ENCODE measurements around the gene PCNX3.
"Not testable (repeated sequence)": the region's sequence is repeated elsewhere in the genome, so short reads cannot be mapped to it uniquely, and the experiment has no call there.

PCNX3 gene

GRCh38 chr11:65655570-65656332, 40.2 kb downstream of the PCNX3 start:
- DNase-seq (ENCODE audit: low read depth), result no peak

- DNase-seq (ENCODE audit: low read depth), result no peak
Measured at GRCh38 chr11:65657426-65657825, 41.9 kb downstream of the PCNX3 start.

GRCh38 chr11:65658174-65659021, 42.8 kb downstream of the PCNX3 start:
- no peak for DNase-seq (ENCODE audit: low read depth)

DNA sequence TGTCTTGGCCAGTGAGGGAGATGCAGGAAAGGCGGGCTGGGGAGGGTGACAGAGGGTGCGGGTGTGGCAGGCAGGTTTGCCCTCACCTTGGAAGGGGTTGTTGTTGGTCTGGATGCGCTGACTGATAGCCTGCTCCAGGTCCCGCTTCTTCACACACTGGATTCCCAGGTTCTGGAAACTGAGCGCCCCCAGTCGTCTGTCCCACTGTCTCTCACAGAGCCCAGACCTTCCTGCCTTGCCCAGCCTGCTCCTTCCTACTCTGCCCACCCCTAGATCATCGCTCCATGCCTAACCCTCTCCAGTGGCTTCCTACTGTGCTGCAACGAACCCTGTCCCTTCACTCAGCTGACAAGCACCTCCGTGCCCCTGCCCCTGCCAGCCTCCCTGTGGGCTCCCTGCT, 44.5 kb downstream of the PCNX3 start:
- no peak for DNase-seq (ENCODE audit: low read depth)

DNA sequence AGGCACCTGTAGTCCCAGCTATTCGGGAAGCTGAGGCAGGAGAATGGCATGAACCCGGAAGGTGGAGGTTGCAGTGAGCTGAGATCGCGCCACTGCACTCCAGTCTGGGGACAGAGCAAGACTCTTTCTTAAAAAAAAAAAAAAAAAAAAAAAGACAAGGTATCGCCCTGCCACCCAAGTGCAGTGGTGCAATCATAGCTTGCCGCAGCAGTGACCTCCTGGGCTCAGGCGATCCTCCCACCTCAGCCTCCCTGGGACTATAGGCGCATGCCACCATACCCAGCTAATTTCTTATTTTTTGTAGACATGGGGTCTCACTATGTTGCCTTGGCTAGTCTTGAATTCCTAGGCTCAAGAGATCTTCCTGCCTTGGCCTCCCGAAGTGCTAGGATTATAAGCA, 45.3 kb downstream of the PCNX3 start:
- not testable (repeated sequence) for DNase-seq (ENCODE audit: low read depth)

DNA sequence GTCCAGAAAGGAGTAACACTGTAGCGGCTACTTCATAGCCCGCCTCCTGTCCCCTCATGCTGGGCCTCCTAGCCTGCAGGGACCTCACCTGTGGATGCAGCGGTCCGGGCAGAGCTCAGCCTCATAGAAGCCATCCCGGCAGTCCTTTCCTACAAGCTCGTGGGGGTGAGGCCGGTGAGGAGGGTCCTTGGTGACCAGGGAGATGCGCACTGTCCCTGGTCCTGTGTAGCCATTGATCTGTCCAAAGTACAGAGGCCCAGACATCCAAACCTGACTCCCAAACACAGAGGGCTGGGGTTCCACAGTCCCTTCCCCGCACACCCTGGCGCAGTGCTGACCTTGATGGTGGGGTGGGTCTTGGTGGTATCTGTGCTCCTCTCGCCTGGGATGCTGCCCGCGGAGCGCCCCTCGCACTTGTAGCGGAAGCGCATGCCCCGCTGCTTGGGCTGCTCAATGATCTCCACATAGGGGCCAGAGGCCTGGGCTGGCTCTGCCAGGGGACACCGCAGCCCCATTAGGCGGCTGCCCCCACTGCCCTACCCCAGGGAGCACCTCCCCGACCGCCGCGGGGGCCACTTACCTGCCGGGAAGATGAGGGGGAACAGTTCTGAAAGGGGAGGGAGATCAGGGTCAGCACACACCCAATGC, 46.1 kb downstream of the PCNX3 start:
- DNase-seq (ENCODE audit: low read depth), result no peak

DNA sequence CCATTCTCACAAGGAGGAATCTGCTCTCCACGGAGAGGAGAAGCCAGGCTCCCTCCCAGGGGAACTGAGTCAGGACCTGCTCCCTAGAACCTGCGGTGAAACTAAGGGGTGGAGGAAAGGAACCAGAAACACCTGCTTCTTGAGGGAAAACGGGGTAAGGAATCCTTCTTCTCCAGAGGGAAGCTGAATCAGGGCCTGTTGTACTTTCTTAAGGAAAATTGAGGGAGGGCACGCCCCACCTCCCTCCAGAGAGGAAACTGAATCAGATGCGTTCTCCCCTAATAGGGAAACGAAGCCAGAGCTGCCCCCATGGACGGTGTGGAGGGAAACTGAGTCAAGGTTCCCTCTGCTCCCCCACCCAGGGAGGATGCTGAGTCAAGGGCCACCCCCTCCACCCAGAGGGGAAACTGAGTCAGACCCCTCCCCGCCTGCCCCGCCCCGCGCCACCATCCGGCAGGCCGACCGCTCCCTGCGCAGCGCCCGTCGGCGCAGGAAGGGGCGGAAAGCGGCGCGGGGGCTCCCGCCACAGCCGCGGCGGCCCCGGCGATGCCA, 46.7 kb downstream of the PCNX3 start:
- no peak for DNase-seq (ENCODE audit: low read depth)

- peak; percentile 96 for DNase-seq (ENCODE audit: low read depth)
Measured at GRCh38 chr11:65662799-65663638, 47.4 kb downstream of the PCNX3 start, which contains the start of gene RELA. TSS of gene RELA (minus strand) at chr11:65662916. CDS start at chr11:65662832, 84 bp downstream.

DNA sequence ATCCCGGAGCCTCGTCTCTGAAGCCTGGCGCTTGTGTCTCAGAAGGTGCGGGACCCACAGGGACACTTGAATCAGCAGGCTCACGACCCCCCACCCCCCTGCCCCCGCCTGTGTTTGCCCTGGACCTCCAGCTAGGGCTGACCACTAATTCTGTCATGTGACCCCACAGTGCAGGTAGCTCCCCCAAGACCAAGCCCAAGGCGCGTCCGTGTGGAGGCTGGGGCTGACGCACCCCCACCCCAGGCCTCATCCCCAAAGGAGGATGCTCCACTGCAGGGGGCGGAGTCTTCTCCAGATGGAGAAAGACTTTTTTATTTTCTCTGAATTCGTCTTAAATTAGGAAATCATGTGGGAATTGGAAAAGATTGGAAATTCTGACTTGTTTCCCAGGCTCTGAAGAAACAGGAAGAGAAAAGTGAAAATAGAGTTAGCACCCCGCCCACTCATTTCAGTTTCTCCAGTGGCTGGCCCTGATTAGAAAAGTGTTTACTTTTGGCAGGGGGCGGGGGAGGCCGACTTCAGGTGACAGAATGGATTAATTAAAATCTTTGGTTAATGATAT, 48.1 kb downstream of the PCNX3 start:
- peak; percentile 77 for DNase-seq (ENCODE audit: low read depth)

GRCh38 chr11:65672180-65672860, 56.7 kb downstream of the PCNX3 start:
- DNase-seq (ENCODE audit: low read depth), result no peak

- DNase-seq (ENCODE audit: low read depth), result no peak
Measured at GRCh38 chr11:65672982-65673381, 57.4 kb downstream of the PCNX3 start.

- DNase-seq (ENCODE audit: low read depth), result no peak
Measured at GRCh38 chr11:65680192-65680743, 64.7 kb downstream of the PCNX3 start.

DNA sequence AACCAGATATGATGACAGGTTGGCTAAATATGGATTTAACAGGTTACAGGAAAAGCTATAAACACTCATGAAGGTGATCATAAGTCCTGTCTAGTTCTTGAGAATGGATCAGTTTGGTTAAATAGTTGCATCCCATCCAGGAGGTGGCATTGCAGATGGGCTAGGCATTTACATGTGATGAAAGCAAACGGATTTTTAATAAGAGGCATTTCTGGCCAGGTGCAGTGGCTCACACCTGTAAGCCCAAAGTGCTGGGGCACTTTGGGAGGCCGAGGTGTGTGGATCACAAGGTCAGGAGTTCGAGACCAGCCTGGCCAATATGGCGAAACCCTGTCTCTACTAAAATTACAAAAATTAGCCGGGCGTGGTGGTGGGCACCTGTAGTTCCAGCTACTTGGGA, 67.9 kb downstream of the PCNX3 start:
- not testable (repeated sequence) for DNase-seq (ENCODE audit: low read depth)

DNA sequence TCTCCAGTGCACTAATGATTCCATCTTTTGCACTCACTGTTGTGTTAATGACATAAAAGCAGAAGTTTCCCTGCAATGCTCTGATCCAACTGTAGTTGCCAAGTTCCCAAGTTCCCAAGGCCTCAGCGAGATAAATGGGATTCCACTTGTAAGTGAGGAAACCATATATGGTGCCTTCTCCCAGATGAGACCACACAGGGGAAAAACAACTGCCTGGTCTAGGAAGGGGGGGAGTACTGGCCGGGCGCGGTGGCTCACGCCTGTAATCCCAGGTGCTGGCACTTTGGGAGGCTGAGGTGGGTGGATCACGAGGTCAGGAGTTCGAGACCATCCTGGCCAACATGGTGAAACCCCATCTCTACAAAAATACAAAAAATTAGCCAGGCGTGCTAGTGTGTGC, 70.4 kb downstream of the PCNX3 start:
- DNase-seq (ENCODE audit: low read depth), result no peak
